ENCODE measurements around the gene PRUNE2.

GRCh38 chr9:76738402-76738801 is 167.5 kb downstream of the PRUNE2 start:
- TF ChIP-seq, protein P1, sequence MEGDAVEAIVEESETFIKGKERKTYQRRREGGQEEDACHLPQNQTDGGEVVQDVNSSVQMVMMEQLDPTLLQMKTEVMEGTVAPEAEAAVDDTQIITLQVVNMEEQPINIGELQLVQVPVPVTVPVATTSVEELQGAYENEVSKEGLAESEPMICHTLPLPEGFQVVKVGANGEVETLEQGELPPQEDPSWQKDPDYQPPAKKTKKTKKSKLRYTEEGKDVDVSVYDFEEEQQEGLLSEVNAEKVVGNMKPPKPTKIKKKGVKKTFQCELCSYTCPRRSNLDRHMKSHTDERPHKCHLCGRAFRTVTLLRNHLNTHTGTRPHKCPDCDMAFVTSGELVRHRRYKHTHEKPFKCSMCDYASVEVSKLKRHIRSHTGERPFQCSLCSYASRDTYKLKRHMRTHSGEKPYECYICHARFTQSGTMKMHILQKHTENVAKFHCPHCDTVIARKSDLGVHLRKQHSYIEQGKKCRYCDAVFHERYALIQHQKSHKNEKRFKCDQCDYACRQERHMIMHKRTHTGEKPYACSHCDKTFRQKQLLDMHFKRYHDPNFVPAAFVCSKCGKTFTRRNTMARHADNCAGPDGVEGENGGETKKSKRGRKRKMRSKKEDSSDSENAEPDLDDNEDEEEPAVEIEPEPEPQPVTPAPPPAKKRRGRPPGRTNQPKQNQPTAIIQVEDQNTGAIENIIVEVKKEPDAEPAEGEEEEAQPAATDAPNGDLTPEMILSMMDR (IDR thresholded peaks at IDR 0.05) = no peak
- TF ChIP-seq POLR2A (IDR thresholded peaks at IDR 0.05) (no peak), POLR2AphosphoS5 (IDR thresholded peaks at IDR 0.05) (no peak)

Measured in upper lobe of left lung (tissue), 4 donors.